ENCODE measurements around the gene CDO1. TPM values are rescaled to one million over a fixed set of nuclear protein-coding genes. Genes with fewer than 3 reads are reported as not detected.

CDO1 gene
- total RNA-seq, 4 donors from 2014 or later, result 1.2 to 10.7 (median 3.2) TPM

DNA sequence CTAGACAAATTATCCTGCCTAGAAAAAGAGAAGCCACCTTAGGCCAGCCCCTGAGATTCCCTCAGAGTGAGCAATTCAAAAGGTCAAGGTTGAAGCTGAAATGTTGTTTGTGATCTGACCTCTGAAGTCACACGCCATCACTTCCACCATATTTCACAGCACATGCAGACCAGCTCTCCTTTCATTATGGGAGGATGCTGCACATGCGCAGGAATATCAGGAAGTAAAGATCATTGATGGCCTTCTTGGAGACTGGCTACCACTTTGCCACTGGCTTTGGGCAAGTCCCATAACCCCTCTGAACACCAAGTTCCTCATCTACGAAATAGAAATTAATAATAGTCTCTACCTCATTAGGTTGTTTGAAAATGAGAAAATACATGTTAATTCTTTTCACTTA lies 39.5 kb downstream of the CDO1 start:
- TF ChIP-seq, protein P1, sequence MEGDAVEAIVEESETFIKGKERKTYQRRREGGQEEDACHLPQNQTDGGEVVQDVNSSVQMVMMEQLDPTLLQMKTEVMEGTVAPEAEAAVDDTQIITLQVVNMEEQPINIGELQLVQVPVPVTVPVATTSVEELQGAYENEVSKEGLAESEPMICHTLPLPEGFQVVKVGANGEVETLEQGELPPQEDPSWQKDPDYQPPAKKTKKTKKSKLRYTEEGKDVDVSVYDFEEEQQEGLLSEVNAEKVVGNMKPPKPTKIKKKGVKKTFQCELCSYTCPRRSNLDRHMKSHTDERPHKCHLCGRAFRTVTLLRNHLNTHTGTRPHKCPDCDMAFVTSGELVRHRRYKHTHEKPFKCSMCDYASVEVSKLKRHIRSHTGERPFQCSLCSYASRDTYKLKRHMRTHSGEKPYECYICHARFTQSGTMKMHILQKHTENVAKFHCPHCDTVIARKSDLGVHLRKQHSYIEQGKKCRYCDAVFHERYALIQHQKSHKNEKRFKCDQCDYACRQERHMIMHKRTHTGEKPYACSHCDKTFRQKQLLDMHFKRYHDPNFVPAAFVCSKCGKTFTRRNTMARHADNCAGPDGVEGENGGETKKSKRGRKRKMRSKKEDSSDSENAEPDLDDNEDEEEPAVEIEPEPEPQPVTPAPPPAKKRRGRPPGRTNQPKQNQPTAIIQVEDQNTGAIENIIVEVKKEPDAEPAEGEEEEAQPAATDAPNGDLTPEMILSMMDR (IDR thresholded peaks at IDR 0.05), result no peak
- no peak for TF ChIP-seq POLR2A (IDR thresholded peaks at IDR 0.05)
- no peak overlapping the region for H3K4me3 ChIP-seq
- H3K27ac ChIP-seq, result no peak overlapping the region

DNA sequence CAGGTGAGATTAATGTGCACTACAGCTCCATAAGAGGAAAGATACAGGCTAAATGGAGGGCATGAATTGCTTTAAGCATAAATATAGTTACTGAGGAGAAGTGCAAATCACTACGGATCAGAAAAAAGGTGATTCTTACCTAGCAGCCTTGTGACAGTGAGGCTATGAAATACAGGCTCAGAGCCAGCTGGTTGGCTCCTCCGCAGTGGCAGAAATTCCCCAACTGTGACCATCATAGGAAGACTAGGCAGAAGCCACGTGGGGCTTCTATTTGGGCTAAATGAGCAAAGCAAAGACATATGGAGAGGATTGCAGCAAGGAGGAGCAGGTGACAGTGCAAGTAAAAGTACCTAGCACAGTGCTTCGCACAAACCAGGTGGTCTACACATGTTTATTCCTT lies 40.5 kb downstream of the CDO1 start:
- Histone ChIP-seq H3K4me3 (no peak overlapping the region), H3K9me3 (no peaks in the 10 kb centered on the region), H3K36me3 (no peaks in the 10 kb centered on the region), H3K27me3 (no peaks in the 10 kb centered on the region), H3K4me1 (no peaks in the 10 kb centered on the region), H3K27ac (no peak overlapping the region)
- TF ChIP-seq, protein P1 (IDR thresholded peaks at IDR 0.05), result no peak
- TF ChIP-seq POLR2A (IDR thresholded peaks at IDR 0.05), result no peak
- DNase-seq, result no peak

More for the DNA sequence above, 39.5 kb downstream of the CDO1 start:
- no peak for DNase-seq
- no peaks in the 10 kb centered on the region for H3K36me3 ChIP-seq
- no peaks in the 10 kb centered on the region for H3K4me1 ChIP-seq
- H3K27me3 ChIP-seq, result no peaks in the 10 kb centered on the region
- H3K9me3 ChIP-seq, result no peaks in the 10 kb centered on the region

DNA sequence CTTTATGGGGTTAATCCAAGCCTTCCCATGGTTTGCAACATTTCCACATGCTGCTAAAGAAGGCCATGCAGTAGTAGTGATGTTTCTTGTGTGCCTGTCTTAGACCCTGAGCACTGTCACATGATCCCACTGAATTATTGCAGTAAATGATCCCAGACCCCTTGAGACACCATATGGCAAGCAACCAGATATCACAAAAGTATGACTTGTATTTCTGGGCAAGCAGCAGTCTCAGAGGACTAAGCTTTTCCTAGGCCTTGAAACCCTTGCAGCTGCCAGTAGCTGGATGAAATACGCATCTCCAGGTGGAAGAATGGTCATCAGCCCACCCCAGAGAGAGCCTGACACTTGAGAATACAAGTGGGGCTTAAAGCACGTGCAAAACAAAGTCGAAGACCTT lies 41.8 kb downstream of the CDO1 start:
- TF ChIP-seq, protein P1 (IDR thresholded peaks at IDR 0.05), result no peak
- no peak for TF ChIP-seq POLR2A (IDR thresholded peaks at IDR 0.05)
- DNase-seq, result no peak

DNA sequence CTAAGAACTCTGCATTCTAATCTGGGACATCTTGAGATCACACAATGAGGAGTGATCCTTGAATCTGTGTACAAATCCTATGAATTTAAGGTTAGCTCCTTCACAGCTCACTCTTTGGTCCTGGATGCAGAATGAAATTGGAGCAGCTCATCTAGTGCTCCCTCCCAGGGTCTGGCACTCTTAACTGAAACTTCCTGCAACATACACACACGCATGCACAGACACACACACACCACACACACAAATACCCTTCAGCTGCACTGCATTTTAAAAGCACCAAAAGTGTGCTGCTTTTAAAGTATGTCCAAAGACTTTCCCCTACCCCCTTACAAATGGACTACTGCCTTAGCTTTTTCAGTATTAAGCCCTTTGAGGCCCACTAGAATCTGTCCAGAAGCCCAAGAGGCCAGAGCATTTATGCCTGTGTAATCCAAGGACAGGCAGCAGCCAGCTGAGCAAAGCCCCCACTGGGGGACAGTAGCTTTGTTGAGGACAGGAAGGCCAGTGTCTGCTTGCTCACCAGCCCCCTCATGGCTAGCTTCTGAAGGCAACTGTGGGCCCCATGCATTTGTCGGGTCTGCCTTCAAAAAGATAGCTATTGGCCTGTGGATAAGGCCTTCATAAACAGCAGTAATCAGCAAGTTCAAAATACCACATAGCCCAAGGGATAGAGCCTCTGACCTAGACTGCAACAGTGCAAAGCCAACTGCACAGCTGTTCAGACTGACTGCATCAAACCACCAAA lies 43.6 kb downstream of the CDO1 start:
- no peak overlapping the region for H3K27ac ChIP-seq
- no peaks in the 10 kb centered on the region for H3K9me3 ChIP-seq
- H3K4me1 ChIP-seq, result no peaks in the 10 kb centered on the region
- TF ChIP-seq, protein P1 (IDR thresholded peaks at IDR 0.05), result no peak
- TF ChIP-seq POLR2A (IDR thresholded peaks at IDR 0.05), result no peak
- H3K27me3 ChIP-seq, result no peaks in the 10 kb centered on the region
- no peaks in the 10 kb centered on the region for H3K36me3 ChIP-seq
- H3K4me3 ChIP-seq, result no peak overlapping the region
- DNase-seq, result no peak

More for the DNA sequence above, 41.8 kb downstream of the CDO1 start:
- no peaks in the 10 kb centered on the region for H3K9me3 ChIP-seq
- no peak overlapping the region for H3K4me3 ChIP-seq
- no peak overlapping the region for H3K27ac ChIP-seq
- H3K36me3 ChIP-seq, result no peaks in the 10 kb centered on the region
- no peaks in the 10 kb centered on the region for H3K4me1 ChIP-seq
- no peaks in the 10 kb centered on the region for H3K27me3 ChIP-seq

DNA sequence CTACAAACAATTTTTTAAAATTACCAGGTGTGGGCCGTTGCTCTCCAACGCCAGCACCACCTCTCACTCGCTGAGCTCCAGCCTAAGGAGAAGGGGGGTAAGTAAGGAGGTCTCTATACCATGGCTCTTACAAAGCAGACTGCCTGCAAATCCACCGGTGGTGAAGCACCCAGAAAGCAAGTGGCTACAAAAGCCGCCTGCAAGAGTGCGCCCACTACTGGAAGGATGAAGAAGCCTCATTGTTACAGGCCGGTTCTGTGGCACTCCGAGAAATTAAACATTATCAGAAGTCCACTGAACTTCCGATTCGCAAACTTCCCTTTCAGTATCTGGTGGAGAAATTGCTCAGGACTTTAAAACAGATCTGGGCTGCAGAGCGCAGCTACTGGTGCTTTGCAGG lies 46.0 kb downstream of the CDO1 start:
- H3K27me3 ChIP-seq, result no peaks in the 10 kb centered on the region
- no peak overlapping the region for H3K27ac ChIP-seq
- H3K4me3 ChIP-seq, result no peak overlapping the region
- no peak for DNase-seq
- H3K4me1 ChIP-seq, result no peaks in the 10 kb centered on the region
- no peak for TF ChIP-seq POLR2A (IDR thresholded peaks at IDR 0.05)
- TF ChIP-seq, protein P1 (IDR thresholded peaks at IDR 0.05), result peak in 2 of 6 experiments; percentile 7 to 17
- no peaks in the 10 kb centered on the region for H3K36me3 ChIP-seq
- H3K9me3 ChIP-seq, result no peaks in the 10 kb centered on the region

Data from Peyer's patch (tissue), 4 donors.